GM23338 (cell line): ENCODE data around the gene EXTL1. TPM values are rescaled to one million over a fixed set of nuclear protein-coding genes. Genes with fewer than 3 reads are reported as not detected.

Experiments
- ATAC-seq: fragments of 200-7000 bp; cut with Tn5 transposase; 3 replicates; pipeline ENCODE4 v1.9.1; 2020
- DNase-seq: peaks from one replicate; pipeline ENCODE4 v3.0.0-alpha.2; 2015; ENCODE audit warnings: low spot score
- H2AFZ ChIP-seq: fragments of 200-600 bp; sonication (generic); 2 replicates; pipeline ENCODE4 v1.8.0; 2016; ENCODE audit warnings: antibody characterized with exemption, mild to moderate bottlenecking, moderate library complexity
- H3F3A ChIP-seq: fragments of 200-600 bp; sonication (generic); replicated peaks from 2 replicates; pipeline ENCODE4 v1.8.0; 2017; ENCODE audit warnings: antibody characterized with exemption, mixed run types, low read depth
- H3K27ac ChIP-seq: fragments of 200-600 bp; sonication (generic); 2 replicates; pipeline ENCODE4 v1.6.1; 2016; ENCODE audit warnings: low read depth
- H3K27me3 ChIP-seq: fragments of 200-600 bp; sonication (generic); 2 replicates; pipeline ENCODE4 v1.8.0; 2016; ENCODE audit warnings: mild to moderate bottlenecking, mixed run types, moderate library complexity; ENCODE audit not compliant: insufficient read depth
- H3K36me3 ChIP-seq: fragments of 200-600 bp; sonication (generic); 2 replicates; pipeline ENCODE4 v1.8.0; 2016; ENCODE audit warnings: mild to moderate bottlenecking; ENCODE audit not compliant: insufficient read depth
- H3K4me1 ChIP-seq: fragments of 200-600 bp; sonication (generic); 2 replicates; pipeline ENCODE4 v1.8.0; 2016; ENCODE audit warnings: mild to moderate bottlenecking, moderate library complexity; ENCODE audit not compliant: insufficient read depth
- H3K4me2 ChIP-seq: fragments of 200-600 bp; sonication (generic); 2 replicates; pipeline ENCODE4 v1.7.1; 2017; ENCODE audit warnings: mixed run types
- H3K4me3 ChIP-seq: fragments of 200-600 bp; sonication (generic); 2 replicates; pipeline ENCODE4 v1.6.1; 2016; ENCODE audit warnings: mixed run types
- H3K79me2 ChIP-seq: fragments of 200-600 bp; sonication (generic); replicated peaks from 2 replicates; pipeline ENCODE4 v1.8.0; 2017; ENCODE audit warnings: mild to moderate bottlenecking; ENCODE audit not compliant: insufficient read depth
- H3K9me2 ChIP-seq: fragments of 200-600 bp; sonication (generic); 2 replicates; pipeline ENCODE4 v1.8.0; 2017; ENCODE audit not compliant: insufficient read depth
- H4K20me1 ChIP-seq: fragments of 200-600 bp; sonication (generic); replicated peaks from 2 replicates; pipeline ENCODE4 v1.8.0; 2017; ENCODE audit warnings: mild to moderate bottlenecking; ENCODE audit not compliant: insufficient read depth
- H3K27ac Mint-ChIP-seq: 2 replicates; pipeline ENCODE4 v1.8.0; 2020; ENCODE audit warnings: inconsistent platforms, mild to moderate bottlenecking, moderate library complexity, mixed read lengths
- H3K27me3 Mint-ChIP-seq: 3 replicates; pipeline ENCODE4 v1.8.0; 2022; ENCODE audit warnings: low read depth, mild to moderate bottlenecking, moderate library complexity, mixed read lengths, inconsistent platforms; ENCODE audit not compliant: insufficient read depth, poor library complexity
- H3K36me3 Mint-ChIP-seq: 3 replicates; pipeline ENCODE4 v1.8.0; 2021; ENCODE audit warnings: low read depth, mild to moderate bottlenecking, inconsistent platforms, moderate library complexity, mixed read lengths
- H3K4me1 Mint-ChIP-seq: 3 replicates; pipeline ENCODE4 v1.8.0; 2020; ENCODE audit warnings: mild to moderate bottlenecking, inconsistent platforms, mixed read lengths
- H3K4me3 Mint-ChIP-seq: 3 replicates; pipeline ENCODE4 v1.8.0; 2021; ENCODE audit warnings: moderate library complexity, mild to moderate bottlenecking, inconsistent platforms, mixed read lengths
- H3K9me3 Mint-ChIP-seq: 3 replicates; pipeline ENCODE4 v1.8.0; 2020; ENCODE audit warnings: moderate library complexity, mild to moderate bottlenecking, inconsistent platforms, mixed read lengths
- CREB1 ChIP-seq: fragments of 250-450 bp; sonication (Bioruptor Pico); IDR thresholded peaks from 2 replicates; pipeline ENCODE4 v1.5.0; 2020; ENCODE audit warnings: low read depth, mild to moderate bottlenecking, moderate library complexity
- EZH2 ChIP-seq: fragments of 200-600 bp; sonication (generic); IDR thresholded peaks from one replicate; pipeline ENCODE4 v1.8.0; 2017; ENCODE audit warnings: antibody characterized with exemption, mild to moderate bottlenecking, low read depth; ENCODE audit not compliant: unreplicated experiment
- EZH2phosphoT487 ChIP-seq: fragments of 200-600 bp; sonication (generic); IDR thresholded peaks from one replicate; pipeline ENCODE4 v1.8.1; 2018; ENCODE audit warnings: antibody characterized with exemption; ENCODE audit not compliant: unreplicated experiment
- JUNB ChIP-seq: IDR thresholded peaks from one replicate; pipeline ENCODE4 v1.6.1; 2016; ENCODE audit warnings: antibody characterized with exemption; ENCODE audit not compliant: unreplicated experiment
- NANOG ChIP-seq: IDR thresholded peaks from 2 replicates; pipeline ENCODE4 v1.6.1; 2016; ENCODE audit warnings: antibody characterized with exemption, borderline replicate concordance
- POLR2AphosphoS5 ChIP-seq: IDR thresholded peaks from 2 replicates; pipeline ENCODE4 v1.6.1; 2016; ENCODE audit warnings: antibody characterized with exemption, low read depth
- ZNF114 ChIP-seq: fragments of 250-450 bp; sonication (Bioruptor Pico); IDR thresholded peaks from 2 replicates; pipeline ENCODE4 v1.5.0; 2020; ENCODE audit warnings: mild to moderate bottlenecking, moderate library complexity
- ZNF331 ChIP-seq: fragments of 250-450 bp; sonication (Bioruptor Pico); IDR thresholded peaks from 2 replicates; pipeline ENCODE4 v1.5.0; 2020; ENCODE audit warnings: low read depth, mild to moderate bottlenecking, moderate library complexity
- polyA plus RNA-seq: library from polyadenylated mRNA; unstranded; fragments of >200 nt; fragmentation: Nextera tagmentation; extraction: Ambion mirVana; gene quantifications from 2 replicates; pipeline ENCODE4 v1.2.1, GENCODE V29; 2016
- total RNA-seq: library from RNA; depleted of rRNA; stranded (reverse); fragments of >200 nt; shearing (Covaris generic); gene quantifications from 2 replicates; pipeline ENCODE4 v1.2.3, GENCODE V29; 2014
- TF ChIP-seq, protein P1 (sequence below): IDR thresholded peaks from one replicate; pipeline ENCODE4 v1.6.1; 2018; ENCODE audit warnings: antibody characterized with exemption; ENCODE audit not compliant: unreplicated experiment
- TF ChIP-seq, protein P2 (sequence below): IDR thresholded peaks from 2 replicates; pipeline ENCODE4 v1.6.1; 2016; ENCODE audit warnings: antibody characterized with exemption
- TF ChIP-seq, protein P3 (sequence below), 2 experiments: fragments of 200-600 bp in 1 of 2; sonication (generic) in 1 of 2; conservative IDR thresholded peaks; 2 replicates each; pipeline versions ENCODE4 v1.5.1 to v1.6.1; 2016 to 2017; ENCODE audit warnings: antibody characterized with exemption in 2 of 2, low read depth in 2 of 2, mild to moderate bottlenecking in 2 of 2, moderate library complexity in 1 of 2

The EXTL1 gene
- total and polyA plus RNA-seq, 2 experiments from 2014 or later: 0.37 to 1.2 TPM

DNA sequence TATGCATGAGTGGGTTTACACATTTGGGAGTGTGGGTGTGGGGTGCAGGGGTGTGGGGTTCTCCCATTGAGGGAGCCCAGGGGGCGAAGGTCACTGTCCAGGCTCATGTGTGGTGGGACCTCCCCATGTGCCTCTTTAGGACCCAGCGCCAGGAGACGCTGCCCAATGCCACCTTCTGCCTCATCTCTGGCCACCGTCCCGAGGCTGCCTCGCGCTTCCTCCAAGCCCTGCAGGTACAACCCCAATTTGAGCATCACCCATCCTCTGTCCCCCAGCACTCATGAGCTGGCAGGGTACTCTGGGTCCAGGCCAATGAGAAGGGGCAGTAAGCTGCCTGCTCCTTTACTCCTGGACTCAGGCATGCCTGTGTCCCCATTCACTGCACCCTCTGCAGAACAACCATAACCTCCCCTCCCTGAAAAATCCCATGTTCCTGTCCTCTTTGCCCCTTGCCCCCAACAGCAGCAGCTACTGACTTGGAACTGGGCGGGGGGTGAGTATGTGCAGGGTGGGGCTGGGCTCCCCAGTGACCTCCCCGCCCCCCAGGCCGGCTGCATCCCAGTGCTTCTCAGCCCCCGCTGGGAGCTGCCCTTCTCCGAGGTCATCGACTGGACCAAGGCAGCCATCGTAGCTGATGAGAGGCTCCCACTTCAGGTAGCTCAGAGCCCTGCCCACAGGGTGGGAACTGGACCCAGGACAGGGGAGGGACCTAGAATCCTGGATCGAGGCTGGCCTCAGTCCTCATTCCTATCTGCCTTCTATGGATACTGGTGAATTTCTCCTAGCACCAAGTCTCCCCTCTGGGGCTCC lies 7.7 kb downstream of the EXTL1 start (continued):
- TF ChIP-seq, protein P1, sequence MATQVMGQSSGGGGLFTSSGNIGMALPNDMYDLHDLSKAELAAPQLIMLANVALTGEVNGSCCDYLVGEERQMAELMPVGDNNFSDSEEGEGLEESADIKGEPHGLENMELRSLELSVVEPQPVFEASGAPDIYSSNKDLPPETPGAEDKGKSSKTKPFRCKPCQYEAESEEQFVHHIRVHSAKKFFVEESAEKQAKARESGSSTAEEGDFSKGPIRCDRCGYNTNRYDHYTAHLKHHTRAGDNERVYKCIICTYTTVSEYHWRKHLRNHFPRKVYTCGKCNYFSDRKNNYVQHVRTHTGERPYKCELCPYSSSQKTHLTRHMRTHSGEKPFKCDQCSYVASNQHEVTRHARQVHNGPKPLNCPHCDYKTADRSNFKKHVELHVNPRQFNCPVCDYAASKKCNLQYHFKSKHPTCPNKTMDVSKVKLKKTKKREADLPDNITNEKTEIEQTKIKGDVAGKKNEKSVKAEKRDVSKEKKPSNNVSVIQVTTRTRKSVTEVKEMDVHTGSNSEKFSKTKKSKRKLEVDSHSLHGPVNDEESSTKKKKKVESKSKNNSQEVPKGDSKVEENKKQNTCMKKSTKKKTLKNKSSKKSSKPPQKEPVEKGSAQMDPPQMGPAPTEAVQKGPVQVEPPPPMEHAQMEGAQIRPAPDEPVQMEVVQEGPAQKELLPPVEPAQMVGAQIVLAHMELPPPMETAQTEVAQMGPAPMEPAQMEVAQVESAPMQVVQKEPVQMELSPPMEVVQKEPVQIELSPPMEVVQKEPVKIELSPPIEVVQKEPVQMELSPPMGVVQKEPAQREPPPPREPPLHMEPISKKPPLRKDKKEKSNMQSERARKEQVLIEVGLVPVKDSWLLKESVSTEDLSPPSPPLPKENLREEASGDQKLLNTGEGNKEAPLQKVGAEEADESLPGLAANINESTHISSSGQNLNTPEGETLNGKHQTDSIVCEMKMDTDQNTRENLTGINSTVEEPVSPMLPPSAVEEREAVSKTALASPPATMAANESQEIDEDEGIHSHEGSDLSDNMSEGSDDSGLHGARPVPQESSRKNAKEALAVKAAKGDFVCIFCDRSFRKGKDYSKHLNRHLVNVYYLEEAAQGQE: no peak
- no peak for TF ChIP-seq EZH2phosphoT487
- TF ChIP-seq JUNB: no peak
- TF ChIP-seq ZNF331 (CRISPR knock-in tag): no peak
- no peak for TF ChIP-seq POLR2AphosphoS5
- no peak for TF ChIP-seq CREB1
- TF ChIP-seq, protein P2, sequence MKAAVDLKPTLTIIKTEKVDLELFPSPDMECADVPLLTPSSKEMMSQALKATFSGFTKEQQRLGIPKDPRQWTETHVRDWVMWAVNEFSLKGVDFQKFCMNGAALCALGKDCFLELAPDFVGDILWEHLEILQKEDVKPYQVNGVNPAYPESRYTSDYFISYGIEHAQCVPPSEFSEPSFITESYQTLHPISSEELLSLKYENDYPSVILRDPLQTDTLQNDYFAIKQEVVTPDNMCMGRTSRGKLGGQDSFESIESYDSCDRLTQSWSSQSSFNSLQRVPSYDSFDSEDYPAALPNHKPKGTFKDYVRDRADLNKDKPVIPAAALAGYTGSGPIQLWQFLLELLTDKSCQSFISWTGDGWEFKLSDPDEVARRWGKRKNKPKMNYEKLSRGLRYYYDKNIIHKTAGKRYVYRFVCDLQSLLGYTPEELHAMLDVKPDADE: no peak

DNA sequence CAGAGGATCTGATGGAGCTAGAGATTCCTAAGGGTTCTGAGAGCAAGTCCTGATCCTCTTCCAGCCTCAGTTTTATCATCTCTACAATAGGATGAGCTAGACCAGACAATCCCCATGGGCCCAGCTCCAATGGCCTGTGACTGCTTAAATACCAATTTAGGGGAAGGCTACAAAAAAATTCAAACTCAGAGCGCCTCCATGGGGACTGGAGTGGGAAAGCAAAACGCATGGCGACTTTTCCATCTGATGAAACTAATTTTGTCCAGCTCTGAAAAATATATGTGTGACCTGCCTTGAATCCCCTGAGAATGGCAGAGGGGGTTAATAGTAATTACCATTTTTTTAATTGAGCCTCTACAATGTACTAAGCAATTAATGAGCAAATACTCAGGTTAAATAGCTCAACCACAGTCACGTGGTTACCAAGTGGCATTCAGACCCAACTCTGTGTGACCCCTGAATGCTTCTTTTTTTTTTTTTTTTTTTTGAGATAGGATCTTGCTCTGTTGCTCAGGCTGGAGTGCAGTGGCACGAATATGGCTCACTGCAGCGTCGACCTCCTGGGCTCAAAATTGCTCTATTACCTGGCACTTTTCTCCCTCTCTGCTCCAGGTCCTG lies 8.4 kb downstream of the EXTL1 start:
- DNase-seq: peak; percentile 61
- Histone ChIP-seq H3K36me3 (no peaks in the 10 kb centered on the region), H3K4me3 (no peak overlapping the region), H3K9me2 (no peaks in the 10 kb centered on the region), H3K27me3 (peaks cover 17% of the 10 kb centered on the region), H3K79me2 (no peaks in the 10 kb centered on the region), H3K27ac (no peak overlapping the region), H3K4me1 (peaks cover 6% of the 10 kb centered on the region; the same call in 1 of the 2 replicates), H3F3A (no peaks in the 10 kb centered on the region), H3K4me2 (no peak overlapping the region), H2AFZ (no peak overlapping the region), H4K20me1 (no peaks in the 10 kb centered on the region)
- Mint-ChIP-seq H3K27me3 (peaks cover 24% of the 10 kb centered on the region), H3K4me1 (peaks cover 5% of the 10 kb centered on the region; the same call in 2 of the 3 replicates), H3K27ac (no peak overlapping the region), H3K36me3 (no peaks in the 10 kb centered on the region), H3K4me3 (no peak overlapping the region), H3K9me3 (no peaks in the 10 kb centered on the region)
- TF ChIP-seq EZH2phosphoT487: no peak
- TF ChIP-seq NANOG: no peak
- no peak for TF ChIP-seq ZNF331 (CRISPR knock-in tag)
- TF ChIP-seq JUNB: no peak
- TF ChIP-seq ZNF114 (CRISPR knock-in tag): no peak
- TF ChIP-seq EZH2: no peak
- TF ChIP-seq, protein P3, sequence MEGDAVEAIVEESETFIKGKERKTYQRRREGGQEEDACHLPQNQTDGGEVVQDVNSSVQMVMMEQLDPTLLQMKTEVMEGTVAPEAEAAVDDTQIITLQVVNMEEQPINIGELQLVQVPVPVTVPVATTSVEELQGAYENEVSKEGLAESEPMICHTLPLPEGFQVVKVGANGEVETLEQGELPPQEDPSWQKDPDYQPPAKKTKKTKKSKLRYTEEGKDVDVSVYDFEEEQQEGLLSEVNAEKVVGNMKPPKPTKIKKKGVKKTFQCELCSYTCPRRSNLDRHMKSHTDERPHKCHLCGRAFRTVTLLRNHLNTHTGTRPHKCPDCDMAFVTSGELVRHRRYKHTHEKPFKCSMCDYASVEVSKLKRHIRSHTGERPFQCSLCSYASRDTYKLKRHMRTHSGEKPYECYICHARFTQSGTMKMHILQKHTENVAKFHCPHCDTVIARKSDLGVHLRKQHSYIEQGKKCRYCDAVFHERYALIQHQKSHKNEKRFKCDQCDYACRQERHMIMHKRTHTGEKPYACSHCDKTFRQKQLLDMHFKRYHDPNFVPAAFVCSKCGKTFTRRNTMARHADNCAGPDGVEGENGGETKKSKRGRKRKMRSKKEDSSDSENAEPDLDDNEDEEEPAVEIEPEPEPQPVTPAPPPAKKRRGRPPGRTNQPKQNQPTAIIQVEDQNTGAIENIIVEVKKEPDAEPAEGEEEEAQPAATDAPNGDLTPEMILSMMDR (conservative IDR thresholded peaks at IDR 0.05; ENCODE audit: low read depth in 2 of 2): peak; percentile 49 to 72
- ATAC-seq: peak; percentile 34
